Upper lobe of left lung (tissue), 6 donors: ENCODE data around the gene GATAD2A. TPM values are rescaled to one million over a fixed set of nuclear protein-coding genes. Genes with fewer than 3 reads are reported as not detected.
A peak's percentile ranks its signal among the peaks of the same experiment; 100 is the strongest.

Experiments
- ATAC-seq, 2 donors: fragments of 200-7000 bp; cut with Tn5 transposase; one replicate each; pipeline ENCODE4 v1.9.1; 2022; ENCODE audit warnings: mild to moderate bottlenecking in 2 of 2, moderate library complexity in 2 of 2; ENCODE audit not compliant: low FRiP score in 2 of 2
- DNase-seq, 2 donors: peaks; one replicate each; pipeline ENCODE4 v3.0.0-alpha.2; 2019 to 2020
- H3K27ac ChIP-seq, 4 donors: fragments of 200-600 bp; sonication (generic); one replicate each; pipeline ENCODE4 v1.5.1; 2016 to 2019
- H3K27me3 ChIP-seq, 4 donors: fragments of 200-600 bp; sonication (generic); one replicate each; pipeline ENCODE4 v1.5.1; 2017 to 2019
- H3K36me3 ChIP-seq, 4 donors: fragments of 200-600 bp; sonication (generic); one replicate each; pipeline ENCODE4 v1.5.1; 2016 to 2019
- H3K4me1 ChIP-seq, 4 donors: fragments of 200-600 bp; sonication (generic); one replicate each; pipeline ENCODE4 v1.5.1; 2018 to 2019
- H3K4me3 ChIP-seq, 4 donors: fragments of 200-600 bp; sonication (generic); one replicate each; pipeline ENCODE4 v1.5.1; 2017 to 2019; ENCODE audit warnings: mild to moderate bottlenecking in 2 of 4, moderate library complexity in 1 of 4
- H3K9me3 ChIP-seq, 4 donors: fragments of 200-600 bp; sonication (generic); one replicate each; pipeline ENCODE4 v1.5.1; 2018 to 2019
- CTCF ChIP-seq, 6 experiments: fragments of 450-650 bp in 4 of 6; fragments of 200-600 bp in 2 of 6; sonication (generic) in 2 of 6; IDR thresholded peaks; one replicate each; pipeline ENCODE4 v1.5.1; 2016 to 2019; ENCODE audit warnings: antibody characterized with exemption in 6 of 6
- EP300 ChIP-seq, 4 donors: sonication (generic); formaldehyde crosslinking; IDR thresholded peaks; one replicate each; pipeline ENCODE4 v1.5.1; 2017; ENCODE audit warnings: antibody characterized with exemption in 4 of 4, control low read depth in 2 of 4
- POLR2A ChIP-seq, 4 donors: fragments of 450-650 bp; IDR thresholded peaks; one replicate each; pipeline ENCODE4 v1.5.1; 2016 to 2017; ENCODE audit warnings: antibody characterized with exemption in 4 of 4, mild to moderate bottlenecking in 2 of 4
- POLR2AphosphoS5 ChIP-seq, 2 donors: sonication (generic); formaldehyde crosslinking; IDR thresholded peaks; one replicate each; pipeline ENCODE4 v1.5.1; 2017; ENCODE audit warnings: antibody characterized with exemption in 2 of 2
- WGBS, 2 donors: methylation state at CpG; one replicate each; pipeline ENCODE4 v1.1.5; 2017 to 2018; 5-methylcytosine and 5-hydroxymethylcytosine counted together
- total RNA-seq, 6 donors: library from RNA; depleted of rRNA in 4 of 6; stranded (reverse); fragments of >200 nt in 4 of 6; gene quantifications; one replicate each; pipeline versions ENCODE4 v1.1.0 to v1.2.1, GENCODE V29; 2016 to 2021
- donor health status: DM: no; HTN: no; CAD: no; lungs with moderate emphysema.
- donor health status: DM: no; HTN: yes; CAD: no; lungs with severe emphysema.

Gene GATAD2A
- total RNA-seq, 6 donors from 2014 or later = 60.8 to 182 (median 88.0) TPM

GRCh38 chr19:19523177-19523576 is 117.7 kb downstream of the GATAD2A start:
- TF ChIP-seq EP300 (IDR thresholded peaks at IDR 0.05) = no peak
- no peak for TF ChIP-seq POLR2AphosphoS5 (IDR thresholded peaks at IDR 0.05)
- no peak for TF ChIP-seq POLR2A (IDR thresholded peaks at IDR 0.05)
- TF ChIP-seq CTCF (IDR thresholded peaks at IDR 0.05) = no peak
- peaks cover 3 to 47% (median 37%) of the 10 kb centered on the region in 4 donors for H3K36me3 ChIP-seq
- ATAC-seq (no peak), DNase-seq (no peak)
- no peaks in the 10 kb centered on the region for H3K9me3 ChIP-seq
- H3K4me3 ChIP-seq = no peak overlapping the region
- H3K27me3 ChIP-seq = no peaks in the 10 kb centered on the region
- WGBS, 2 donors = 86 to 91% methylated on average over 3 of the region's 3 CpGs
- H3K27ac ChIP-seq = no peak overlapping the region
- H3K4me1 ChIP-seq = peaks cover 0 to 11% (median 0%) of the 10 kb centered on the region in 4 donors

GRCh38 chr19:19524053-19524452 is 118.6 kb downstream of the GATAD2A start:
- no peak for ATAC-seq
- TF ChIP-seq POLR2A (IDR thresholded peaks at IDR 0.05) (no peak), CTCF (IDR thresholded peaks at IDR 0.05) (no peak), EP300 (IDR thresholded peaks at IDR 0.05) (no peak), POLR2AphosphoS5 (IDR thresholded peaks at IDR 0.05) (no peak)
- peaks cover 0 to 13% (median 0%) of the 10 kb centered on the region in 4 donors for H3K4me1 ChIP-seq
- H3K4me3 ChIP-seq = no peak overlapping the region
- no peaks in the 10 kb centered on the region for H3K9me3 ChIP-seq
- no peak overlapping the region for H3K27ac ChIP-seq
- H3K36me3 ChIP-seq = peaks cover 3 to 55% (median 45%) of the 10 kb centered on the region in 4 donors
- H3K27me3 ChIP-seq = no peaks in the 10 kb centered on the region
- 83 to 87% methylated on average over 6 to 7 of the region's 7 CpGs for WGBS, 2 donors
- no peak for DNase-seq

GRCh38 chr19:19525611-19526380 is 120.3 kb downstream of the GATAD2A start:
- peak in 1 of 2 donors; percentile 61 for DNase-seq
- 87 to 93% methylated on average over 3 to 23 of the region's 23 CpGs for WGBS, 2 donors
- TF ChIP-seq POLR2AphosphoS5 (IDR thresholded peaks at IDR 0.05) = no peak
- no peak for TF ChIP-seq EP300 (IDR thresholded peaks at IDR 0.05)
- Histone ChIP-seq H3K27ac (no peak overlapping the region), H3K36me3 (peaks cover 3 to 40% (median 38%) of the 10 kb centered on the region in 4 donors), H3K4me3 (no peak overlapping the region), H3K4me1 (peaks cover 0 to 8% (median 0%) of the 10 kb centered on the region in 4 donors), H3K27me3 (no peaks in the 10 kb centered on the region), H3K9me3 (no peaks in the 10 kb centered on the region)
- no peak for ATAC-seq

GRCh38 chr19:19526581-19527370 is 121.3 kb downstream of the GATAD2A start:
- no peak overlapping the region for H3K4me3 ChIP-seq
- WGBS, 2 donors = 80 to 86% methylated on average over 14 to 28 of the region's 28 CpGs
- TF ChIP-seq EP300 (IDR thresholded peaks at IDR 0.05) = no peak
- TF ChIP-seq POLR2A (IDR thresholded peaks at IDR 0.05) = no peak
- no peak for TF ChIP-seq CTCF (IDR thresholded peaks at IDR 0.05)
- TF ChIP-seq POLR2AphosphoS5 (IDR thresholded peaks at IDR 0.05) = no peak
- H3K9me3 ChIP-seq = no peaks in the 10 kb centered on the region
- peaks cover 0 to 8% (median 0%) of the 10 kb centered on the region in 4 donors for H3K4me1 ChIP-seq
- no peak overlapping the region for H3K27ac ChIP-seq
- DNase-seq = peak in 1 of 2 donors; percentile 69
- H3K27me3 ChIP-seq = no peaks in the 10 kb centered on the region
- H3K36me3 ChIP-seq = peaks cover 3 to 40% (median 38%) of the 10 kb centered on the region in 4 donors
- no peak for ATAC-seq

- Histone ChIP-seq H3K9me3 (no peaks in the 10 kb centered on the region), H3K36me3 (peaks cover 3 to 40% (median 38%) of the 10 kb centered on the region in 4 donors)
- 96 to 97% methylated on average over 7 to 9 of the region's 9 CpGs for WGBS, 2 donors
Observed at GRCh38 chr19:19527371-19527656, 121.8 kb downstream of the GATAD2A start.

More at GRCh38 chr19:19527371-19527656, 121.8 kb downstream of the GATAD2A start:
- Histone ChIP-seq H3K27ac (no peak overlapping the region), H3K4me1 (peaks cover 0 to 12% (median 4%) of the 10 kb centered on the region in 4 donors), H3K27me3 (no peaks in the 10 kb centered on the region), H3K4me3 (no peak overlapping the region)
- TF ChIP-seq CTCF (IDR thresholded peaks at IDR 0.05) (no peak), POLR2A (IDR thresholded peaks at IDR 0.05) (no peak), EP300 (IDR thresholded peaks at IDR 0.05) (no peak)
- ATAC-seq (no peak), DNase-seq (no peak)
